Thyroid gland (tissue), 4 donors: Measurements from ENCODE around the gene SHISA9. TPM values are rescaled to one million over a fixed set of nuclear protein-coding genes. Genes with fewer than 3 reads are reported as not detected.
"Not testable (repeated sequence)": the region's sequence is repeated elsewhere in the genome, so short reads cannot be mapped to it uniquely, and the experiment has no call there.

Experiments
- DNase-seq, 2 donors: peaks; one replicate each; pipeline ENCODE4 v3.0.0-alpha.2; 2019
- H3K27ac ChIP-seq, 3 donors: fragments of 200-600 bp; sonication (generic); 1 replicate in 2 of 3; 2 replicates in 1 of 3; pipeline ENCODE4 v1.5.1; 2016 to 2019; ENCODE audit warnings: mild to moderate bottlenecking in 1 of 3, moderate library complexity in 1 of 3
- H3K27me3 ChIP-seq: fragments of 200-600 bp; sonication (generic); one replicate; pipeline ENCODE4 v1.5.1; 2019
- H3K36me3 ChIP-seq, 2 donors: fragments of 200-600 bp; sonication (generic); one replicate each; pipeline ENCODE4 v1.5.1; 2016 to 2019
- H3K4me1 ChIP-seq, 2 donors: fragments of 200-600 bp; sonication (generic); one replicate each; pipeline ENCODE4 v1.5.1; 2017 to 2019
- H3K4me3 ChIP-seq, 3 donors: fragments of 200-600 bp; sonication (generic); replicated peaks in 1 of 3; 1 replicate in 2 of 3; 2 replicates in 1 of 3; pipeline ENCODE4 v1.5.1; 2016; ENCODE audit warnings: mild to moderate bottlenecking in 1 of 3
- H3K9me3 ChIP-seq: fragments of 200-600 bp; sonication (generic); one replicate; pipeline ENCODE4 v1.5.1; 2017
- POLR2A ChIP-seq, 2 donors: fragments of 450-650 bp; IDR thresholded peaks; one replicate each; pipeline ENCODE4 v1.6.1; 2017; ENCODE audit warnings: antibody characterized with exemption in 2 of 2, mild to moderate bottlenecking in 2 of 2, moderate library complexity in 1 of 2
- WGBS, 2 donors: methylation state at CpG; one replicate each; pipeline ENCODE4 v1.1.5; 2017; 5-methylcytosine and 5-hydroxymethylcytosine counted together
- intact Hi-C: fragments of 100-400 bp; cut with DNase I; formaldehyde crosslinking; loops from one replicate; pipeline ENCODE4 v1.15.1; 2023
- total RNA-seq, 4 donors: library from RNA; depleted of rRNA; stranded (reverse); fragments of >200 nt; gene quantifications; one replicate each; pipeline ENCODE4 v1.2.3, GENCODE V29; 2016
- TF ChIP-seq, protein P1 (sequence below), 6 experiments: fragments of 200-600 bp in 3 of 6; fragments of 450-650 bp in 3 of 6; sonication (generic) in 3 of 6; IDR thresholded peaks; one replicate each; pipeline ENCODE4 v1.5.1; 2016 to 2019; ENCODE audit warnings: antibody characterized with exemption in 6 of 6, mild to moderate bottlenecking in 2 of 6, inconsistent platforms in 1 of 6, moderate library complexity in 1 of 6

The SHISA9 gene
- total RNA-seq, 4 donors from 2014 or later = 0.11 to 0.34 (median 0.28) TPM

DNA sequence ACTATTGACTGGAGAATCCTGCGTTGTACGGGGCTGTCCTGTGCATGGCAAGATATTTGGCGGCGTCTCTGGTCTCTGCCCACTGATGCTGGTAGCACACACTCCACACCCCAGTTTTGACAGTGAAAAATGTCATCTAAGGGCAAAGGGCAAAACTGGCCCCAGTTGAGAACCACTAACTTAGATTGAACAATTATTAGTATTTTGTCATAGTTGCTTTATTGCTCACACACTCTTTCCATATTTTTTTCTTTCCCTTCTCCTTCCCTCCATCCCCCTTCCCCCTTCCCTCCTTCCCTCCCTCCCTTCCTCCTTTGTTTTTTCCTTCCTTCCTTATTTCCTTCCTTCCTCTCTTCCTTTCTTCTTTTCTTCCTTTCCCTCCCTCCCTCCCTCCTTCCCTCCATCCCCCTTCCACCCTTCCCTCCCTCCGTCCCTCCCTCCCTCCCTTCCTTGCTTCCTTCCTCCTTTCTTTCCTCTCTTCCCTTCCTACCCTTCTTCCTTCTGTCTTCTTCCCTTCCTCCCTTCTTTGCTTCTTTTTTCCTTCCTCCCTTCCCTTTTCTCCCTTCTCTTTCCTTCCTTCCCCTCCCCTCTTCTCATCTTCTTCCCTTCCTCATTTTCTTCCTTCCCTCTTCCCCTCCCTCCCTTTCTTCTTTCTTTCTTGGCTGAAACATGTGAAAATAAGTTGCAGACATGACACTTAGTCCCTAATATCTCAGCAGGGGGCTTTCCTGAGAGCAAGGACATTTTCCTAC lies 5.5 kb downstream of the SHISA9 start:
- Histone ChIP-seq H3K27ac (no peak overlapping the region), H3K4me3 (no peak overlapping the region), H3K9me3 (no peaks in the 10 kb centered on the region), H3K36me3 (no peaks in the 10 kb centered on the region), H3K27me3 (peaks cover 11% of the 10 kb centered on the region), H3K4me1 (peaks cover 5 to 10% of the 10 kb centered on the region in 2 donors)
- intact Hi-C loops = no loop called here
- no peak for DNase-seq
- TF ChIP-seq, protein P1, sequence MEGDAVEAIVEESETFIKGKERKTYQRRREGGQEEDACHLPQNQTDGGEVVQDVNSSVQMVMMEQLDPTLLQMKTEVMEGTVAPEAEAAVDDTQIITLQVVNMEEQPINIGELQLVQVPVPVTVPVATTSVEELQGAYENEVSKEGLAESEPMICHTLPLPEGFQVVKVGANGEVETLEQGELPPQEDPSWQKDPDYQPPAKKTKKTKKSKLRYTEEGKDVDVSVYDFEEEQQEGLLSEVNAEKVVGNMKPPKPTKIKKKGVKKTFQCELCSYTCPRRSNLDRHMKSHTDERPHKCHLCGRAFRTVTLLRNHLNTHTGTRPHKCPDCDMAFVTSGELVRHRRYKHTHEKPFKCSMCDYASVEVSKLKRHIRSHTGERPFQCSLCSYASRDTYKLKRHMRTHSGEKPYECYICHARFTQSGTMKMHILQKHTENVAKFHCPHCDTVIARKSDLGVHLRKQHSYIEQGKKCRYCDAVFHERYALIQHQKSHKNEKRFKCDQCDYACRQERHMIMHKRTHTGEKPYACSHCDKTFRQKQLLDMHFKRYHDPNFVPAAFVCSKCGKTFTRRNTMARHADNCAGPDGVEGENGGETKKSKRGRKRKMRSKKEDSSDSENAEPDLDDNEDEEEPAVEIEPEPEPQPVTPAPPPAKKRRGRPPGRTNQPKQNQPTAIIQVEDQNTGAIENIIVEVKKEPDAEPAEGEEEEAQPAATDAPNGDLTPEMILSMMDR (IDR thresholded peaks at IDR 0.05) = no peak
- no peak for TF ChIP-seq POLR2A (IDR thresholded peaks at IDR 0.05)
- 85 to 86% methylated on average over 5 of the region's 5 CpGs for WGBS, 2 donors

DNA sequence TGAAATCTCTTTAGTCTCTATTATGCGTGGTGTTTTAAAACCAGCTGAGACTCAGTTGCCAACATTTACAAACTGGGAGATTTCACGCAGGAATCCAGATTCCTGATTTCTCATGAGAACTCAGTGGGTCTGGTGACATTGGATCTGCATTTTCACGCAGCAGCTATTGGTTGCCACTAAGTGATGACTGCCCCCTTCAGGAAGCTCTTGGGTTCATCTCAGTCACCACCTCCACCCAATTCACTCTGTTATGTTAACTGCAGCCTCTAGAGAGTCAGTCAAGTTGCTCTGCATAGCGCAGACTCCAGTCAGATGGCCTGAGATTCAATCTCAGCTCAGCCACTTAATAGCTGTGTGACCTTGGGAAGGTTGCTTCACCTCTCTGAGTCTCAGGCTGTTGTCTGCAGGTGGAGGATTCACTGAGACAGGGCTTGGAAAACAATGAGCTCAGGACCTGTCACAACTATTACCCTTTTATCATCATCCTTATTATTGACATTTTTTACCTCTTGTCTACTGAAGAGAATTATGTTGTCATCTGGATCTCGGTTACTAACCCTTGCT lies 6.4 kb downstream of the SHISA9 start:
- H3K27me3 ChIP-seq = peaks cover 5% of the 10 kb centered on the region
- no peak for DNase-seq
- no peak overlapping the region for H3K27ac ChIP-seq
- peaks cover 3 to 5% of the 10 kb centered on the region in 2 donors for H3K4me1 ChIP-seq
- 50 to 54% methylated on average over 5 of the region's 5 CpGs for WGBS, 2 donors
- H3K9me3 ChIP-seq = no peaks in the 10 kb centered on the region
- TF ChIP-seq, protein P1 (IDR thresholded peaks at IDR 0.05) = no peak
- no peak for TF ChIP-seq POLR2A (IDR thresholded peaks at IDR 0.05)
- intact Hi-C loops = no loop called here
- no peak overlapping the region for H3K4me3 ChIP-seq
- no peaks in the 10 kb centered on the region for H3K36me3 ChIP-seq

DNA sequence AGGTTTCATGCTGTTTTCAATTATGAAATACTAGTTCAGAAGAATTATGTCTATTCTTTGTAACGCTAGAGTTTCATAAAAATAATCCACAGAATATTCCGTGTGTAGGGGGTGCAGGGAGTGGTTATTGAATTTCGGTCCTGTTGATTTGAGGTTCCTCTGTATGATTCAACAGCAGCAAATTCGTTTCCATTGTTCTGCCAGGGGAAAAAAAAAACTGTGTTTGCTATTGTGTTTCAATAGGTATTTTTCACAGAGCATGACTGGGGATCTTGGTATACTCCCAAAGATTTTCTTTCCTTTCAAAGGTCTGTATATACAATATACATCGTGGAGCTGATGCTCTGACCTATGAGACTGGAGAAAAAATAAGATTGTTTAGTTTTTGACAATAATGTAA lies 15.8 kb downstream of the SHISA9 start:
- no peaks in the 10 kb centered on the region for H3K27me3 ChIP-seq
- H3K4me1 ChIP-seq = no peaks in the 10 kb centered on the region
- WGBS, 2 donors = 71 to 80% methylated on average over 5 of the region's 5 CpGs

DNA sequence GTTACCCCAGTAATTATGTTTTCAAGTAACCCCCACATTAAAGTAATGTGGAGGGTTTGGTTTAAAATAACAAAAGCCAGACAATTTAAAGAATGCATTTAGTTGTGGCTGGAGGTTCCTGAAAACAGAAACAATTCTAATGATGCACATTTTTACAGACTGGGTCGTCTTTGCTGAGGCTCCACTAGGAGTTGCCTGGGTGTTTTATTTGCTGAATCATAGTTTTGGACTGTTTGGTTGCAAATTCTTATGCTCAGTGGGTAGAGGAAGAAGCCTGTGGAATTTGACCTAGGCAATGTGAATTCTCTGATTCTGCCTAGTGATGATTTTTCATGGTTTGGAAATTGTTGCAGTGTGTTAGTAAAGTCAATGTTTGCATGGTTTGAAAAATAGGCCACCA lies 16.3 kb downstream of the SHISA9 start:
- Histone ChIP-seq H3K27ac (no peak overlapping the region), H3K4me1 (no peaks in the 10 kb centered on the region), H3K36me3 (no peaks in the 10 kb centered on the region), H3K9me3 (no peaks in the 10 kb centered on the region), H3K27me3 (no peaks in the 10 kb centered on the region), H3K4me3 (no peak overlapping the region)
- no peak for DNase-seq
- TF ChIP-seq, protein P1 (IDR thresholded peaks at IDR 0.05) = no peak
- TF ChIP-seq POLR2A (IDR thresholded peaks at IDR 0.05) = no peak
- intact Hi-C loops = no loop called here
- 20 to 35% methylated on average over 1 of the region's 1 CpG for WGBS, 2 donors

More for the DNA sequence above, 15.8 kb downstream of the SHISA9 start:
- Histone ChIP-seq H3K36me3 (no peaks in the 10 kb centered on the region), H3K4me3 (no peak overlapping the region), H3K9me3 (no peaks in the 10 kb centered on the region), H3K27ac (no peak overlapping the region)
- no peak for DNase-seq
- intact Hi-C loops = no loop called here
- TF ChIP-seq POLR2A (IDR thresholded peaks at IDR 0.05) = no peak
- TF ChIP-seq, protein P1 (IDR thresholded peaks at IDR 0.05) = no peak

DNA sequence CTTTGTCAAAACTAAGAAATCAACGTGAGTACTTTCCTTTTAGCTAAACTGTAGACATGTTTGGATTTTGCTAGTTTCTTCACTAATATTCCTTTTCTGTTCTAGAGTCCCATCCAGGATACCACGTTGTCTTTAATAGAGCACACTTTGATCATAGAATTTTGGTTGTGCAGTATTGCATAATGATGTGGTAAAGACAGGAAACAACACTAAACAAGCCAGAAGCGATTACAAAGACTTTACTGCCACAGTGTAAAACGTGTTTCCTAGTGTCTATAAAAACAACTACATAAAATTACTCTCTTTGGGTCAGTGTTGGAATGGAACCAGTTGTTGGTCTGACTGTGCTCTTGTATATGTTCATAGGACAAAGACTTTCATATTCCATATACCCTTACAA lies 19.3 kb downstream of the SHISA9 start:
- TF ChIP-seq, protein P1 (IDR thresholded peaks at IDR 0.05) = no peak
- TF ChIP-seq POLR2A (IDR thresholded peaks at IDR 0.05) = no peak
- Histone ChIP-seq H3K36me3 (no peaks in the 10 kb centered on the region), H3K4me3 (no peak overlapping the region), H3K27ac (no peak overlapping the region), H3K27me3 (no peaks in the 10 kb centered on the region), H3K9me3 (no peaks in the 10 kb centered on the region), H3K4me1 (no peaks in the 10 kb centered on the region)
- intact Hi-C loops = no loop called here
- no peak for DNase-seq
- WGBS, 2 donors = 58 to 61% methylated on average over 4 of the region's 4 CpGs

DNA sequence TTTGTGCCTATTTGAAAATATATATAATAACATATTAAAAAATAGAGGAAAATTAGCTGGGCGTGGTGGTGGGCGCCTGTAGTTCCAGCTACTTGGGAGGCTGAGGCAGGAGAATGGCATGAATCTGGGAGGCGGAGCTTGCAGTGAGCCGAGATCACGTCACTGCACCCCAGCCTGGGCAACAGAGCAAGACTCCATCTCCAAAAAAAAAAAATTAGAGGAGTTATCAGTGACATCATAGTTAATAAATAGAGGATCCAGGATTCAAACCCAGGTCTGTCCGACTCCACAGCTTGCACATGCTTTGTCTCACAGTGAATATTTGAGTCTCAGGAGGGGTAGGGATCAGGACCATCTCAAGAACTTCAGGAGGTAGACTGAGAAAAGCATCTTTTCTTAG lies 22.2 kb downstream of the SHISA9 start:
- H3K36me3 ChIP-seq, H3K27ac ChIP-seq, H3K4me3 ChIP-seq, intact Hi-C loops, H3K9me3 ChIP-seq, DNase-seq, H3K4me1 ChIP-seq, H3K27me3 ChIP-seq: not testable (repeated sequence)
- 89 to 90% methylated on average over 6 of the region's 6 CpGs for WGBS, 2 donors
